SK-N-SH (cell line): ENCODE data around the gene CLIP3.
A peak's percentile ranks its signal among the peaks of the same experiment; 100 is the strongest.

Source experiments
- CTCF ChIP-seq: fragments of 200-600 bp; sonication (generic); IDR thresholded peaks from 2 replicates; pipeline ENCODE4 v1.6.1; 2017; ENCODE audit warnings: antibody characterized with exemption, mild to moderate bottlenecking, moderate library complexity
- EP300 ChIP-seq, 2 experiments: IDR thresholded peaks; 2 replicates each; pipeline versions ENCODE4 v1.4.0 to v1.6.1; 2012; ENCODE audit warnings: borderline replicate concordance in 1 of 2, low read depth in 1 of 2, low read length in 1 of 2
- POLR2AphosphoS5 ChIP-seq: IDR thresholded peaks from 2 replicates; pipeline ENCODE4 v1.6.1; 2012; ENCODE audit warnings: low read depth, low read length
- RXRA ChIP-seq: IDR thresholded peaks from 2 replicates; pipeline ENCODE4 v1.4.0; 2012; ENCODE audit warnings: low read depth, mild to moderate bottlenecking, borderline replicate concordance
- USF2 ChIP-seq: fragments of 150-350 bp; IDR thresholded peaks from 2 replicates; pipeline ENCODE4 v1.6.1; 2017; ENCODE audit warnings: antibody characterized with exemption, low read length, low read depth, borderline replicate concordance

GRCh38 chr19:36054119-36054732 is 21.6 kb upstream of the CLIP3 start, which contains the start of gene THAP8:
- TF ChIP-seq EP300 (IDR thresholded peaks at IDR 0.05; ENCODE audit: borderline replicate concordance in 1 of 2, low read depth in 1 of 2, low read length in 1 of 2) (no peak), RXRA (no peak), CTCF (peak; percentile 64), USF2 (peak; percentile 98), POLR2AphosphoS5 (peak; percentile 79)
